ENCODE data around the gene ALAD.
"Not testable (repeated sequence)": the region's sequence is repeated elsewhere in the genome, so short reads cannot be mapped to it uniquely, and the experiment has no call there.

The ALAD gene
- total RNA-seq: 13.4 to 36.4 (median 21.5) reads per million in 9 experiments

GRCh38 chr9:113401027-113401792, at the start of gene ALAD:
Gene ALAD (minus strand): TSS chr9:113401284. CDS start chr9:113393559, 7,725 bp downstream.
- ATAC-seq (replicated peaks) (peak; percentile 97), DNase-seq (peak; percentile 98 to 99 (median 99))
- H3K27me3 Mint-ChIP-seq: no peaks in the 10 kb centered on the region
- peak within 1 kb of the TSS; percentile 90 to 93 for H3K4me3 Mint-ChIP-seq
- H3K36me3 Mint-ChIP-seq (ENCODE audit: insufficient read depth): peaks cover 8% of the 10 kb centered on the region
- no peaks in the 10 kb centered on the region for H3K9me3 Mint-ChIP-seq
- H3K4me1 Mint-ChIP-seq (ENCODE audit: low read depth in 2 of 2): peaks cover 16 to 19% of the 10 kb centered on the region in 2 donors
- peak within 1 kb of the TSS; percentile 78 to 86 for H3K27ac Mint-ChIP-seq

DNA sequence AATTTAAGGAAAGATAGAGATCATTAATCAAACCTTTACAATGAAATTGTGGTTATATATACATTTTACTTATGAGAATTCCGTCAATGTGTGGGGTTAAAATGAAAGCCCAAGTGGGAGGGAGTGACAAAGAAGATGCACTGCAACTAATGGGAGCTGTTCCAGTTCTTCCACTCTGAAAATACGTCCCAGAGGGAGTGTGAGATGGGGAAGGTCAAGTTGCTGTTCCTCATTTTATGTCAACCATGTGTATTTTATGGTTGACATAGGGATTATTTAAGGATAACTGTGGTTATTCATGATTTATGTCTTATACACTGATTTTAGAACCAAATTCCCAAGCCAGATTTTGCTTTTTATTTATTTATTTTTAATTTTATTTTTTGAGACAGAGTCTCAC, 48.3 kb upstream of the ALAD start:
- ATAC-seq (replicated peaks) (no peak), DNase-seq (no peak)
- no peaks in the 10 kb centered on the region for H3K27me3 Mint-ChIP-seq
- H3K4me3 Mint-ChIP-seq: no peak overlapping the region
- no peaks in the 10 kb centered on the region for H3K36me3 Mint-ChIP-seq (ENCODE audit: insufficient read depth)
- H3K27ac Mint-ChIP-seq: no peak overlapping the region
- peaks cover 0 to 3% of the 10 kb centered on the region in 2 donors for H3K4me1 Mint-ChIP-seq (ENCODE audit: low read depth in 2 of 2)
- no peaks in the 10 kb centered on the region for H3K9me3 Mint-ChIP-seq

DNA sequence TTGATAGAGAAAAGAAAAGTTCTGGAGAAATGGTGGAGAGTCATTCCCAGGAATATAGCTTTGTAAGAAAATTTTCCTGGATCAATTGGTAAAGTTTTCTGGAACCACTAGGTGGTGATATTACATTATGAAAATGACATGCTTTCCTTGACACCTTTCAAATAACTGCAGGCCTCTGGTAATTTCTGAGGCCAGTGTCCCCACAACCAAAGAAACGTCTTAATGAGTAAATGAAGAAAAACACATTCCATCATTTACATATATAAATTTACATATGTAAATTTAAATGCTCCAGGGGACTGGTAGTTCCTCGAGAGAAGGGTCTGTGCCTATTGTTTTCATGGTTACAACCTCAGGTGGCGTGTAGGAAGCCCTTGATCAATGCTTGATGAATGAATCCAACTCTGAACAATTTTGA, 45.2 kb upstream of the ALAD start:
- no peak overlapping the region for H3K27ac Mint-ChIP-seq
- ATAC-seq (replicated peaks): peak; percentile 40

GRCh38 chr9:113444736-113445135, 43.7 kb upstream of the ALAD start:
- Mint-ChIP-seq H3K27ac (no peak overlapping the region), H3K27me3 (no peaks in the 10 kb centered on the region), H3K9me3 (no peaks in the 10 kb centered on the region), H3K4me1 (ENCODE audit: low read depth in 2 of 2) (no peaks in the 10 kb centered on the region), H3K36me3 (ENCODE audit: insufficient read depth) (no peaks in the 10 kb centered on the region), H3K4me3 (no peak overlapping the region)
- DNase-seq (no peak), ATAC-seq (replicated peaks) (no peak)

More for the DNA sequence above, 45.2 kb upstream of the ALAD start:
- Mint-ChIP-seq H3K9me3 (no peaks in the 10 kb centered on the region), H3K36me3 (ENCODE audit: insufficient read depth) (no peaks in the 10 kb centered on the region), H3K4me3 (no peak overlapping the region), H3K4me1 (ENCODE audit: low read depth in 2 of 2) (peaks cover 0 to 3% of the 10 kb centered on the region in 2 donors), H3K27me3 (no peaks in the 10 kb centered on the region)
- DNase-seq: peak in 2 of 3 experiments; percentile 8 to 13

DNA sequence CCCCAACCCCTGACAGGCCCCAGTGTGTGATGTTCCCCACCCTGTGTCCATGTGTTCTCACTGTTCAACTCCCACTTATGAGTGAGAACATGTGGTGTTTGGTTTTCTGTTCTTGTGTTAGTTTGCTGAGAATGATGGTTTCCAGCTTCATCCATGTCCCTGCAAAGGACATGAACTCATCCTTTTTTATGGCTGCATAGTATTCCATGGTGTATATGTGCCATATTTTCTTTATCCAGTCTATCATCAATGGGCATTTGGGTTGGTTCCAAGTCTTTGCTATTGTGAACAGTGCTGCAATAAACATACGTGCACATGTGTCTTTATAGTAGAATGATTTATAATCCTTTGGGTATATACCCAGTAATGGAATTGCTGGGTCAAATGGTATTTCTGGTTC, 36.6 kb upstream of the ALAD start:
- not testable (repeated sequence) for H3K9me3 Mint-ChIP-seq; H3K4me1 Mint-ChIP-seq (ENCODE audit: low read depth in 2 of 2); DNase-seq; H3K27me3 Mint-ChIP-seq; H3K36me3 Mint-ChIP-seq (ENCODE audit: insufficient read depth); ATAC-seq (replicated peaks); H3K4me3 Mint-ChIP-seq
- H3K27ac Mint-ChIP-seq: peak overlapping the region in 1 of 2 donors; percentile 65

- no peak for DNase-seq
- no peak for ATAC-seq (replicated peaks)
- H3K4me1 Mint-ChIP-seq (ENCODE audit: low read depth in 2 of 2): no peaks in the 10 kb centered on the region
- no peak overlapping the region for H3K4me3 Mint-ChIP-seq
- no peaks in the 10 kb centered on the region for H3K9me3 Mint-ChIP-seq
- H3K27ac Mint-ChIP-seq: no peak overlapping the region
- H3K36me3 Mint-ChIP-seq (ENCODE audit: insufficient read depth): no peaks in the 10 kb centered on the region
- peaks cover 0 to 9% of the 10 kb centered on the region in 2 donors for H3K27me3 Mint-ChIP-seq
Observed at GRCh38 chr9:113436728-113437515, 35.8 kb upstream of the ALAD start.

DNA sequence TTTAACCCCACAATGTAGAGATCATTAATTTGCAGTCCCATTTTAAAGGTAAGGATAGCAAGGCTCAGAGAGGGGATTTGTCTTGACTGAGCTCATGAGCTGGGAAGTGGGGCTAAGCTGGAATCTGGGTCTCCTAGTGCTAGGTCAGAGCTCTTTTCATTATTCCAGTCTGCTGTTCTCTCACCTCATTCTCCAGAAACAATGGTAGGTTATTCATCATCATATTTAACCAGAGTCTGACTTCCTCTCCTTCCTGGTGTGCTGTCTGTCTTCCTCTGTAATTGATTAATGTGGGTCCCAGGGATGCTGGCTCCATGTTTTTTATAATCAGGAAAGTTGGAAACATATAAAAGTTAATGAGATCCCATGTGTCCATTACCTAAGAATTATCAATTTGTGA, 30.1 kb upstream of the ALAD start:
- no peak overlapping the region for H3K27ac Mint-ChIP-seq
- DNase-seq (no peak), ATAC-seq (replicated peaks) (no peak)
- H3K27me3 Mint-ChIP-seq: peaks cover 0 to 18% of the 10 kb centered on the region in 2 donors
- no peaks in the 10 kb centered on the region for H3K36me3 Mint-ChIP-seq (ENCODE audit: insufficient read depth)
- no peak overlapping the region for H3K4me3 Mint-ChIP-seq
- no peaks in the 10 kb centered on the region for H3K9me3 Mint-ChIP-seq
- no peaks in the 10 kb centered on the region for H3K4me1 Mint-ChIP-seq (ENCODE audit: low read depth in 2 of 2)

GRCh38 chr9:113428062-113428615, 27.1 kb upstream of the ALAD start:
- Mint-ChIP-seq H3K36me3 (ENCODE audit: insufficient read depth) (no peaks in the 10 kb centered on the region), H3K27ac (no peak overlapping the region), H3K4me3 (no peak overlapping the region), H3K9me3 (no peaks in the 10 kb centered on the region), H3K27me3 (peaks cover 14 to 31% of the 10 kb centered on the region in 2 donors), H3K4me1 (ENCODE audit: low read depth in 2 of 2) (no peaks in the 10 kb centered on the region)
- ATAC-seq (replicated peaks) (no peak), DNase-seq (no peak)

DNA sequence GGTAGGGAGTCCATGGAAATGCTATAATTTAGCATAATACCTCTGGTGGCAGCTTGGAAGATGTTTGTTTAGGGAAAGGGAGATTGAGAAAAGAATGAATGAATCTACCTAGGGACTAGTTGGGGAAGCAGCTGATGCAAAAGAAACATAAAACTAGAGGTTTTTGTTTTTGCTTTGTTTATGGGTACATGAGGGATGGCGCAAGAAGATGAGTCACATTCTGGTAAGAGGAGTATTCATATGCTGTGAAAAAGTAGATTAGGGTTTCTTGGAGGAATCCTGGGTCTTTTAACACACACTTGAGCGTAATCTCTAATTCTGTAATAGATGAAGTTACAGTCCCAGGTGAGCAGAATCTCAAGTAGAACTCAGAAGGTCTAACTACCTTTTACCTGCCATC, 26.5 kb upstream of the ALAD start:
- ATAC-seq (replicated peaks) (no peak), DNase-seq (no peak)
- Mint-ChIP-seq H3K9me3 (no peaks in the 10 kb centered on the region), H3K27ac (no peak overlapping the region), H3K4me1 (ENCODE audit: low read depth in 2 of 2) (no peaks in the 10 kb centered on the region), H3K27me3 (peaks cover 14 to 36% of the 10 kb centered on the region in 2 donors), H3K4me3 (no peak overlapping the region), H3K36me3 (ENCODE audit: insufficient read depth) (no peaks in the 10 kb centered on the region)

GRCh38 chr9:113426701-113427100, 25.6 kb upstream of the ALAD start:
- no peak for ATAC-seq (replicated peaks)
- Mint-ChIP-seq H3K27ac (no peak overlapping the region), H3K9me3 (no peaks in the 10 kb centered on the region), H3K4me3 (no peak overlapping the region), H3K27me3 (peaks cover 14 to 37% of the 10 kb centered on the region in 2 donors), H3K36me3 (ENCODE audit: insufficient read depth) (no peaks in the 10 kb centered on the region), H3K4me1 (ENCODE audit: low read depth in 2 of 2) (no peaks in the 10 kb centered on the region)
- DNase-seq: no peak

DNA sequence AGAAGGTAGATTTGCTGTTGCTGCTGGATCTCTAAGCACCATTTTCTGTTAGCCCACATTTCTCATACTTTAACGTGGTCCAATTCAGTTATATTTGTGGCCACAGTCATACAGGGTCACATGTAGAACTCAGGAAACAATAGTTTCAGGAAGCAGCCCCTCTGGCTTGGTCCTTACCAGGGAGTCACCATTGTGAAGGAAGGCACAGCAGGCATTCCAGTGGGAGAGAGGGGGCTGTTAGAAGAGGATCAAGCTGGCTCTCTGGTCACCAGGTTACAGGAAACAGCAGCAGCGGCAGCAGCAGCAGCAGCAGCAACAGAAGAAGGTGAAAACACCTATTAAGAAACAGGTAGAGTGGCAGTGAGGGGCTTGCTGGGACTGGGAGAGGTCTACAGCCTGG, 24.0 kb upstream of the ALAD start:
- H3K36me3 Mint-ChIP-seq (ENCODE audit: insufficient read depth): no peaks in the 10 kb centered on the region
- H3K9me3 Mint-ChIP-seq: no peaks in the 10 kb centered on the region
- no peaks in the 10 kb centered on the region for H3K4me1 Mint-ChIP-seq (ENCODE audit: low read depth in 2 of 2)
- peaks cover 14 to 37% of the 10 kb centered on the region in 2 donors for H3K27me3 Mint-ChIP-seq
- H3K4me3 Mint-ChIP-seq: no peak overlapping the region
- H3K27ac Mint-ChIP-seq: peak overlapping the region in 1 of 2 donors; percentile 12
- no peak for DNase-seq
- no peak for ATAC-seq (replicated peaks)

- no peaks in the 10 kb centered on the region for H3K9me3 Mint-ChIP-seq
Observed at GRCh38 chr9:113421726-113422125, 20.6 kb upstream of the ALAD start.

GRCh38 chr9:113417370-113417769, 16.3 kb upstream of the ALAD start:
- DNase-seq: no peak
- no peak overlapping the region for H3K27ac Mint-ChIP-seq
- no peak overlapping the region for H3K4me3 Mint-ChIP-seq
- no peaks in the 10 kb centered on the region for H3K9me3 Mint-ChIP-seq
- no peaks in the 10 kb centered on the region for H3K27me3 Mint-ChIP-seq
- H3K4me1 Mint-ChIP-seq (ENCODE audit: low read depth in 2 of 2): no peaks in the 10 kb centered on the region
- no peaks in the 10 kb centered on the region for H3K36me3 Mint-ChIP-seq (ENCODE audit: insufficient read depth)
- no peak for ATAC-seq (replicated peaks)

More at GRCh38 chr9:113421726-113422125, 20.6 kb upstream of the ALAD start:
- DNase-seq: no peak
- no peak overlapping the region for H3K4me3 Mint-ChIP-seq
- H3K36me3 Mint-ChIP-seq (ENCODE audit: insufficient read depth): no peaks in the 10 kb centered on the region
- no peak overlapping the region for H3K27ac Mint-ChIP-seq
- ATAC-seq (replicated peaks): no peak
- no peaks in the 10 kb centered on the region for H3K4me1 Mint-ChIP-seq (ENCODE audit: low read depth in 2 of 2)
- H3K27me3 Mint-ChIP-seq: peaks cover 14 to 33% of the 10 kb centered on the region in 2 donors

Measured in effector memory CD8-positive, alpha-beta T cell (primary cell).